Activated CD4-positive, alpha-beta T cell treated with anti-CD3 and anti-CD28 coated beads, Interleukin-2, amount 10 ng/mL, durations not matched to agents 24 days and 14 days (primary cell): ENCODE data around the gene RWDD3. TPM values are rescaled to one million over a fixed set of nuclear protein-coding genes. Genes with fewer than 3 reads are reported as not detected.

Experiments
- DNase-seq: peaks from one replicate; pipeline ENCODE4 v3.0.0; 2022
- H3K27ac Mint-ChIP-seq: one replicate; pipeline ENCODE4 v1.8.0; 2022; ENCODE audit warnings: mild to moderate bottlenecking, mixed read lengths
- H3K27me3 Mint-ChIP-seq: one replicate; pipeline ENCODE4 v1.8.0; 2022; ENCODE audit warnings: mixed read lengths
- H3K36me3 Mint-ChIP-seq: one replicate; pipeline ENCODE4 v1.8.0; 2022; ENCODE audit warnings: low read depth, mild to moderate bottlenecking, mixed read lengths
- H3K4me1 Mint-ChIP-seq: one replicate; pipeline ENCODE4 v1.8.0; 2021; ENCODE audit warnings: mixed read lengths
- H3K4me3 Mint-ChIP-seq: one replicate; pipeline ENCODE4 v1.8.0; 2022; ENCODE audit warnings: mild to moderate bottlenecking, moderate library complexity, mixed read lengths
- H3K9me3 Mint-ChIP-seq: one replicate; pipeline ENCODE4 v1.8.0; 2021; ENCODE audit warnings: mixed read lengths
- intact Hi-C: fragments of 100-400 bp; cut with micrococcal nuclease; formaldehyde crosslinking; loops from one replicate; pipeline ENCODE4 v1.15.1; 2023
- total RNA-seq: library from RNA; stranded (reverse); gene quantifications from 2 replicates; pipeline ENCODE4 v1.2.3, GENCODE V29; 2022

The RWDD3 gene
- total RNA-seq, 1 donor from 2014 or later: 11.6 TPM

DNA sequence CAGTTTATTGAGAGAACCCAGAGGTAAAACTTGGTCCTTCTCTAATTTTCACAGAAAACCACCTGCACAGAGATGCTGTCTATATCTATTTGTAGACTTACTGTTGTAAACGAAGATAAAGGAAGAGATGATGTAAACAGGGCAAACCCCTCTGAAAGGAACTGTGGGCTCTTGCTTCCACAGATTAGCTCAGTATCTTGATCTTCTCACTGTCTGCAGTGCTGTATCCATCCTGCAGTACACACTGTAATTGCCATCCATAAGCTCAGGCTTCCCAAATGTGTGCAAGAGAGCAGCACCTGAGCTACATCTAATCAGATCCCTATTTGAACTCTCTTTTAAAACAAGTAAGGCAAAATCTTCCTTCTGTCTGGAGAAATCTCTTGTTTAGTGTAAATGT is 16.6 kb upstream of the RWDD3 start:
- no peaks in the 10 kb centered on the region for H3K9me3 Mint-ChIP-seq
- intact Hi-C loops: no loop called here
- no peaks in the 10 kb centered on the region for H3K36me3 Mint-ChIP-seq
- no peak for DNase-seq
- no peak overlapping the region for H3K27ac Mint-ChIP-seq
- no peak overlapping the region for H3K4me3 Mint-ChIP-seq
- H3K27me3 Mint-ChIP-seq: peaks cover 1% of the 10 kb centered on the region
- H3K4me1 Mint-ChIP-seq: no peaks in the 10 kb centered on the region

GRCh38 chr1:95219407-95219806 is 14.6 kb upstream of the RWDD3 start:
- H3K27ac Mint-ChIP-seq: no peak overlapping the region
- H3K4me3 Mint-ChIP-seq: no peak overlapping the region
- H3K9me3 Mint-ChIP-seq: no peaks in the 10 kb centered on the region
- H3K36me3 Mint-ChIP-seq: no peaks in the 10 kb centered on the region
- peaks cover 3% of the 10 kb centered on the region for H3K27me3 Mint-ChIP-seq
- no peak for DNase-seq
- intact Hi-C loops: no loop called here
- H3K4me1 Mint-ChIP-seq: no peaks in the 10 kb centered on the region

GRCh38 chr1:95221306-95221705 is 12.7 kb upstream of the RWDD3 start:
- no peaks in the 10 kb centered on the region for H3K36me3 Mint-ChIP-seq
- DNase-seq: no peak
- no peaks in the 10 kb centered on the region for H3K9me3 Mint-ChIP-seq
- H3K4me3 Mint-ChIP-seq: no peak overlapping the region
- H3K27ac Mint-ChIP-seq: no peak overlapping the region
- intact Hi-C loops: no loop called here
- H3K27me3 Mint-ChIP-seq: peaks cover 3% of the 10 kb centered on the region
- no peaks in the 10 kb centered on the region for H3K4me1 Mint-ChIP-seq

- no peaks in the 10 kb centered on the region for H3K4me1 Mint-ChIP-seq
- DNase-seq: no peak
- H3K9me3 Mint-ChIP-seq: no peaks in the 10 kb centered on the region
- H3K27ac Mint-ChIP-seq: no peak overlapping the region
- H3K36me3 Mint-ChIP-seq: no peaks in the 10 kb centered on the region
- H3K4me3 Mint-ChIP-seq: no peak overlapping the region
- intact Hi-C loops: no loop called here
- peaks cover 4% of the 10 kb centered on the region for H3K27me3 Mint-ChIP-seq
These were observed 11.4 kb upstream of the RWDD3 start for GRCh38 chr1:95222629-95223028.

DNA sequence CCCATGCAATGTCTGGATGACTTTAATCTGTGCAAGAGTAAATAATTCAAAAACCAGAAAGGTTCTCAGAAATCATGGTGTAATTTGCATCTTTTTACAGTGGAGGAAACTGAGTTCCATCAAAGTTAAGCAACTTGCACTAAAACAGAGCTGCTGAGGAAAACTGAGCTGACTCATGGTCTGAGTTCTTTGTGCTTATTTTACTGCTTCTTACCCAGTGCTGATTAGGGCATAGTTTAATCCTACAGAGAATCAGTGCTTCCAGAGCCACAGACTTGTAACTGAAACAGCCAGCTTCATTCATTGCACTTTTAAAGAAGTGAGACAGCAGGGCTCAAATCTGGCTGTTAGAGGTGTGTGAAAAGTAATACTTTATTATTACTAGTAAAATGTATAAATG is 10.9 kb upstream of the RWDD3 start:
- DNase-seq: no peak
- H3K9me3 Mint-ChIP-seq: no peaks in the 10 kb centered on the region
- no peak overlapping the region for H3K27ac Mint-ChIP-seq
- H3K4me3 Mint-ChIP-seq: no peak overlapping the region
- H3K36me3 Mint-ChIP-seq: no peaks in the 10 kb centered on the region
- H3K27me3 Mint-ChIP-seq: peaks cover 5% of the 10 kb centered on the region
- no peaks in the 10 kb centered on the region for H3K4me1 Mint-ChIP-seq
- intact Hi-C loops: no loop called here

- H3K27me3 Mint-ChIP-seq: peaks cover 34% of the 10 kb centered on the region
- H3K27ac Mint-ChIP-seq: no peak overlapping the region
- H3K4me3 Mint-ChIP-seq: no peak overlapping the region
- DNase-seq: no peak
- no peaks in the 10 kb centered on the region for H3K9me3 Mint-ChIP-seq
- no peaks in the 10 kb centered on the region for H3K4me1 Mint-ChIP-seq
- intact Hi-C loops: no loop called here
- no peaks in the 10 kb centered on the region for H3K36me3 Mint-ChIP-seq
These were observed 7.0 kb upstream of the RWDD3 start for GRCh38 chr1:95226781-95227660.

DNA sequence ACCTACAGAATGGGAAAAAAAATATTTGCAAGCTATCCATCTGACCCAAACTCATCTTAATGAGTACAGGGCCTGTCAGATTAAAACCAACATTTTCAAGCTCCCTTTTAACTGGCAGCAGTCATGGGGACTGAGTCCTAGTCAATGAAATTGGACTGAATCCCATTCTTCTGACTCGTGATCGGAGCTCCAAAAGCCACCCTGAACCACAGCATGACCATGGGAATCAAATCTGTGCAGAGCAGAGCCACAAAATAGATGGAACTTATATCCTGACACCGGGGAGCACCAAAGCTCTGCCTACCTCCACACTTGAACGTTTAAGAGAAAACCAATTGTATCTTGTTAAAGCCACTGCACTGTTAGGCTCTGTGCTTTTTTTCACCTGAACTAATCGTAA is 5.0 kb upstream of the RWDD3 start:
- Mint-ChIP-seq H3K27ac (no peak overlapping the region), H3K4me3 (no peak overlapping the region), H3K9me3 (no peaks in the 10 kb centered on the region), H3K27me3 (peaks cover 37% of the 10 kb centered on the region), H3K36me3 (no peaks in the 10 kb centered on the region), H3K4me1 (peaks cover 7% of the 10 kb centered on the region)
- DNase-seq: no peak
- intact Hi-C loops: no loop called here

GRCh38 chr1:95229706-95230105 is 4.3 kb upstream of the RWDD3 start:
- Mint-ChIP-seq H3K4me3 (no peak overlapping the region), H3K4me1 (peaks cover 10% of the 10 kb centered on the region), H3K36me3 (no peaks in the 10 kb centered on the region), H3K9me3 (no peaks in the 10 kb centered on the region), H3K27me3 (peaks cover 37% of the 10 kb centered on the region), H3K27ac (no peak overlapping the region)
- DNase-seq: no peak
- intact Hi-C loops: loop anchor here (10.0 kb wide), 1 partner anchor 815 kb away; the partner anchor contains the start of gene ABCD3

GRCh38 chr1:95230256-95230655 is 3.8 kb upstream of the RWDD3 start:
- Mint-ChIP-seq H3K27ac (no peak overlapping the region), H3K4me3 (no peak overlapping the region), H3K27me3 (peaks cover 37% of the 10 kb centered on the region), H3K36me3 (no peaks in the 10 kb centered on the region), H3K9me3 (no peaks in the 10 kb centered on the region), H3K4me1 (peaks cover 11% of the 10 kb centered on the region)
- no peak for DNase-seq
- intact Hi-C loops: loop anchor here (10.0 kb wide), 1 partner anchor 815 kb away; the partner anchor contains the start of gene ABCD3

DNA sequence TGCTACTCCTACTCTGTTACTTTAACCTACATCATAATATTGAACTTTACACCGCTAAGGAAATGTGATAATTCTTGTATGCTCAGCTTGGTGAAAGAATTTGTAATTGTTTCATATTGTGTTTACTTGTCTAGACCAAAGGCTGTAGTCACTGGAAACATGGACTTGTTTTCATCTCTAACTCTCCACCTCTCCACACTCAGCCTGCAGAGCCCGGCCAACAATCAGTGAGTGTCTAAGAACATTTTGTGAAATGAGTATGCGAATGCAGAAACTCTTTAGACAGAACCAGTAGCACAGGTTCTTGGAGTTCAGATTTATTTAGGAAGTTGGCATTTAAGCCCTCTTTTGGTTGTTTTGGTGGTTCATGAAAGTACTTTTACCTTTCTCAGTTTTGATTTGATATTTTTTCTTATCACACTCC is 3.2 kb upstream of the RWDD3 start:
- peaks cover 37% of the 10 kb centered on the region for H3K27me3 Mint-ChIP-seq

DNA sequence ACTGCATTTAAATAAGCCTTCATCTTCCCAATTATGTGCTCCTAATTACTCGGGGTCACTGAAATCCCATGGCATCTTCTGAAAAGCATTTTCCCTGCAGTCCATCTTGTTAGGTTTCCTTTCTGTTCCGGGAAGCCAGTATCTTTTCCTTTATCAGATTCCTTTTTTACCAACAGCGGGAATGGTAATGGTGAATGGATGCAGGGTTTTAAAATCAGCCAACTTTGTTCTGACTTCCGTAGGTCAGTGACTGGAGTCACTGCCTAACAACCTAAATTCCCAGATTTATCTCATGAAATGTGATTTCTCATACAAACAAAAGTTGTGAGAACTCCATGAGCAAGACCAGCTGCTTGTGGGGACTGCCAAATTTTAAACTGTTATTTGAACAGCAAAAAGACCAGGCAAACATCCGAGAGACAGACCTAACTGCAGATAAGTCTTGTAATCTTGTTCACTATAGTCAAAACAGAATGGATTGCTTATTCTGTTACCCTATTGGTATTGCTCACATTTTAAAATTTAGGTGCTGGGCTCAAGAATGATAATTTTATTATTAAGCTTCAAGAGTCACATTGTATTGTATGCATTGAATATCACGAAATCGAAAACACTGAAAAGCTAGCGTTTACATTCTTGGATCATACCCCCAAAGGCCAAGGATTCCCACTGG is 1.2 kb upstream of the RWDD3 start:
- no peak overlapping the region for H3K27ac Mint-ChIP-seq
- H3K4me1 Mint-ChIP-seq: peaks cover 20% of the 10 kb centered on the region
- peaks cover 35% of the 10 kb centered on the region for H3K27me3 Mint-ChIP-seq

More for the DNA sequence above, 3.2 kb upstream of the RWDD3 start:
- Mint-ChIP-seq H3K36me3 (peaks cover 2% of the 10 kb centered on the region), H3K9me3 (no peaks in the 10 kb centered on the region), H3K4me3 (no peak overlapping the region), H3K27ac (no peak overlapping the region), H3K4me1 (peaks cover 13% of the 10 kb centered on the region)
- intact Hi-C loops: loop anchor here (10.0 kb wide), 1 partner anchor 816 kb away; the partner anchor contains the start of gene ABCD3
- DNase-seq: no peak

DNA sequence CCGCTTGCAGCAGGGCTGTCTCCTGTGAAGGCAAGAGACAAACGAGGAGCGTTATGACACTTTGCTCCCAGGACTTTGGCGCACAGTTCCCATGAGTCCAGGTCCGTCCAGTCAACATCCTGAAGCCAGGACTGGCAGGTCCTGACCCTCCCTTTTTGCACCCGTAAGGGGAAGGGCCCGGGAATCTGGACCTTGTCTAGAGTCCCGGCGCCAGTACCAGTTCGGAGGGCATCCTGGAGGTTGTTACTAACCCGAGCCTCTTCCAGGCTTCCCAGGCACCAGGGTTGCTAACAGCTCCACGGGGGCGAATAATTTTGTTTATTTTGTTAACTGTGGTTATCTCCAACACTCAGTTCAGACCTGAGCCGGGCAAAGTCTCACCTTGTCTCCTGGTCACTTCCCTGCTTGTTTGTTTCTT is 682 bp upstream of the RWDD3 start:
- peaks cover 13% of the 10 kb centered on the region for H3K36me3 Mint-ChIP-seq
- H3K4me1 Mint-ChIP-seq: peaks cover 21% of the 10 kb centered on the region
- DNase-seq: peak; percentile 56

More for the DNA sequence above, 1.2 kb upstream of the RWDD3 start:
- peaks cover 11% of the 10 kb centered on the region for H3K36me3 Mint-ChIP-seq
- H3K9me3 Mint-ChIP-seq: no peaks in the 10 kb centered on the region
- intact Hi-C loops: loop anchor here (10.0 kb wide), 1 partner anchor 818 kb away; the partner anchor contains the start of gene ABCD3
- no peak for DNase-seq
- H3K4me3 Mint-ChIP-seq: peak overlapping the region; percentile 81

DNA sequence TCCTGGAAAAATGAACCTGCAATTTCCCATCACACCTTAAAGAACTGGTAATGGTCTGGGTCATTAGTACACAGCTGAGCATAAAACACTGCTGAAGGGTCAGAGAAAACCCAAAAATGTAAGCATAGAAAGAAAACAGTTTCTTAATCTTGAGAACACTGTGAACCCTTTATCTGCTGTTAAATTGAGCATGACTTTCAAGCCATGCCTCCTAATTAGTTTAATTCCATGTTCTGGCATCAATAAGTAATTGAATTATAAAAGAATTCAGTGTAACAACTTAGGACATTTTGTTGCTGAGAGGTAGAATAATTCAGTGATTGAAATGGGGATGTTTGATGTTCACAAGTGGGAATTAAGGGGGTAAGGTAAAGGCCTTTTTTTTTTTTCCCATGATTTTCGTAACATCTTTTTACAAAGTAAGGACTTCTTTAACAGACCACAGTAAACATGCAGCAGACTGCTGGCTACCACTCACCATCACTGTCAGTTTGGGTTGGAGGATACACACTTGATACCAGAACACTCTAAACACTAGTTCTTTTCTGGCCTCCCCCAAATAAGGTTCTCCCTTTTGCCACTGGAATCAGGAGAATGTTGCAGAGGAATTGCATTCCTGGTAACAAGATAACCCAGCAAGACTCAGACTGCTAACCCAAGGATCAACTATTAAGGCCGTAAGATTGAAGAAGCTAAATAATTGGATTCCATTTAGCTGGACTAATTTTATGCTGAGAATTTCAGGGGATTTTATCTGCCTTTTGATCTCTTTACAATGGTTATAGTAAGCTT is 3.0 kb downstream of the RWDD3 start:
- Mint-ChIP-seq H3K9me3 (no peaks in the 10 kb centered on the region), H3K36me3 (peaks cover 36% of the 10 kb centered on the region), H3K4me1 (peaks cover 33% of the 10 kb centered on the region), H3K27ac (no peak overlapping the region), H3K27me3 (peaks cover 4% of the 10 kb centered on the region), H3K4me3 (no peak overlapping the region)
- intact Hi-C loops: loop anchor here (10.0 kb wide), 1 partner anchor 822 kb away; the partner anchor contains the start of gene ABCD3
- DNase-seq: no peak

More for the DNA sequence above, 682 bp upstream of the RWDD3 start:
- Mint-ChIP-seq H3K27ac (peak overlapping the region; percentile 78), H3K27me3 (peaks cover 32% of the 10 kb centered on the region), H3K9me3 (no peaks in the 10 kb centered on the region), H3K4me3 (peak overlapping the region; percentile 81)
- intact Hi-C loops: loop anchor here (10.0 kb wide), 1 partner anchor 819 kb away; the partner anchor contains the start of gene ABCD3
